Nephron (organoid): ENCODE measurements around the gene MRGPRD.

ENCODE experiments used
- H3K27ac Mint-ChIP-seq, 3 experiments: 2 replicates each; pipeline ENCODE4 v1.8.0; 2020; ENCODE audit warnings: mixed read lengths in 3 of 3, mild to moderate bottlenecking in 2 of 3, moderate library complexity in 1 of 3
- H3K27me3 Mint-ChIP-seq: 2 replicates; pipeline ENCODE4 v1.8.0; 2021; ENCODE audit warnings: low read depth, mild to moderate bottlenecking, moderate library complexity, mixed read lengths
- H3K36me3 Mint-ChIP-seq: 2 replicates; pipeline ENCODE4 v1.8.0; 2020; ENCODE audit warnings: low read depth, mixed read lengths
- H3K4me1 Mint-ChIP-seq: 2 replicates; pipeline ENCODE4 v1.8.0; 2020; ENCODE audit warnings: mixed read lengths
- H3K4me3 Mint-ChIP-seq, 3 experiments: 2 replicates each; pipeline ENCODE4 v1.8.0; 2020; ENCODE audit warnings: mild to moderate bottlenecking in 3 of 3, mixed read lengths in 3 of 3, moderate library complexity in 2 of 3
- H3K9me3 Mint-ChIP-seq: 2 replicates; pipeline ENCODE4 v1.8.0; 2020; ENCODE audit warnings: mixed read lengths
- CTCF ChIP-seq, 3 experiments: fragments of 200-600 bp; sonication (generic); IDR thresholded peaks; one replicate each; pipeline ENCODE4 v1.5.0; 2021; ENCODE audit warnings: antibody characterized with exemption in 3 of 3; ENCODE audit not compliant: unreplicated experiment in 3 of 3

MRGPRD gene

GRCh38 chr11:68939583-68940555 lies 40.9 kb downstream of the MRGPRD start:
- TF ChIP-seq CTCF (IDR thresholded peaks at IDR 0.05; ENCODE audit: unreplicated experiment in 3 of 3), result no peak
- H3K36me3 Mint-ChIP-seq, result peaks cover 12% of the 10 kb centered on the region
- H3K4me3 Mint-ChIP-seq, result no peak overlapping the region
- H3K9me3 Mint-ChIP-seq, result no peaks in the 10 kb centered on the region
- no peak overlapping the region for H3K27ac Mint-ChIP-seq
- H3K27me3 Mint-ChIP-seq, result no peaks in the 10 kb centered on the region
- peaks cover 7% of the 10 kb centered on the region for H3K4me1 Mint-ChIP-seq

GRCh38 chr11:68938816-68939582 lies 41.8 kb downstream of the MRGPRD start:
- Mint-ChIP-seq H3K27me3 (no peaks in the 10 kb centered on the region), H3K4me1 (peaks cover 7% of the 10 kb centered on the region), H3K9me3 (no peaks in the 10 kb centered on the region), H3K4me3 (no peak overlapping the region), H3K36me3 (peaks cover 12% of the 10 kb centered on the region), H3K27ac (no peak overlapping the region)
- TF ChIP-seq CTCF (IDR thresholded peaks at IDR 0.05; ENCODE audit: unreplicated experiment in 3 of 3), result no peak

GRCh38 chr11:68938088-68938487 lies 42.7 kb downstream of the MRGPRD start:
- no peak overlapping the region for H3K27ac Mint-ChIP-seq
- H3K9me3 Mint-ChIP-seq, result no peaks in the 10 kb centered on the region
- H3K4me1 Mint-ChIP-seq, result peaks cover 2% of the 10 kb centered on the region
- no peak overlapping the region for H3K4me3 Mint-ChIP-seq
- no peak for TF ChIP-seq CTCF (IDR thresholded peaks at IDR 0.05; ENCODE audit: unreplicated experiment in 3 of 3)
- H3K36me3 Mint-ChIP-seq, result peaks cover 12% of the 10 kb centered on the region
- no peaks in the 10 kb centered on the region for H3K27me3 Mint-ChIP-seq

GRCh38 chr11:68936676-68937620 lies 43.8 kb downstream of the MRGPRD start:
- H3K36me3 Mint-ChIP-seq, result peaks cover 14% of the 10 kb centered on the region
- no peaks in the 10 kb centered on the region for H3K27me3 Mint-ChIP-seq
- no peak overlapping the region for H3K27ac Mint-ChIP-seq
- TF ChIP-seq CTCF (IDR thresholded peaks at IDR 0.05; ENCODE audit: unreplicated experiment in 3 of 3), result no peak
- H3K4me1 Mint-ChIP-seq, result no peaks in the 10 kb centered on the region
- no peaks in the 10 kb centered on the region for H3K9me3 Mint-ChIP-seq
- H3K4me3 Mint-ChIP-seq, result no peak overlapping the region

- no peak for TF ChIP-seq CTCF (IDR thresholded peaks at IDR 0.05; ENCODE audit: unreplicated experiment in 3 of 3)
- H3K9me3 Mint-ChIP-seq, result no peaks in the 10 kb centered on the region
- H3K36me3 Mint-ChIP-seq, result peaks cover 16% of the 10 kb centered on the region
These were observed 44.5 kb downstream of the MRGPRD start for GRCh38 chr11:68936358-68936636.

More at GRCh38 chr11:68936358-68936636, 44.5 kb downstream of the MRGPRD start:
- H3K27me3 Mint-ChIP-seq, result no peaks in the 10 kb centered on the region
- no peak overlapping the region for H3K27ac Mint-ChIP-seq
- no peak overlapping the region for H3K4me3 Mint-ChIP-seq
- no peaks in the 10 kb centered on the region for H3K4me1 Mint-ChIP-seq
